ENCODE measurements around the gene ANKRD40CL. TPM values are rescaled to one million over a fixed set of nuclear protein-coding genes. Genes with fewer than 3 reads are reported as not detected.

The ANKRD40CL gene
- total RNA-seq, 1 experiment from 2014 or later, result not detected

DNA sequence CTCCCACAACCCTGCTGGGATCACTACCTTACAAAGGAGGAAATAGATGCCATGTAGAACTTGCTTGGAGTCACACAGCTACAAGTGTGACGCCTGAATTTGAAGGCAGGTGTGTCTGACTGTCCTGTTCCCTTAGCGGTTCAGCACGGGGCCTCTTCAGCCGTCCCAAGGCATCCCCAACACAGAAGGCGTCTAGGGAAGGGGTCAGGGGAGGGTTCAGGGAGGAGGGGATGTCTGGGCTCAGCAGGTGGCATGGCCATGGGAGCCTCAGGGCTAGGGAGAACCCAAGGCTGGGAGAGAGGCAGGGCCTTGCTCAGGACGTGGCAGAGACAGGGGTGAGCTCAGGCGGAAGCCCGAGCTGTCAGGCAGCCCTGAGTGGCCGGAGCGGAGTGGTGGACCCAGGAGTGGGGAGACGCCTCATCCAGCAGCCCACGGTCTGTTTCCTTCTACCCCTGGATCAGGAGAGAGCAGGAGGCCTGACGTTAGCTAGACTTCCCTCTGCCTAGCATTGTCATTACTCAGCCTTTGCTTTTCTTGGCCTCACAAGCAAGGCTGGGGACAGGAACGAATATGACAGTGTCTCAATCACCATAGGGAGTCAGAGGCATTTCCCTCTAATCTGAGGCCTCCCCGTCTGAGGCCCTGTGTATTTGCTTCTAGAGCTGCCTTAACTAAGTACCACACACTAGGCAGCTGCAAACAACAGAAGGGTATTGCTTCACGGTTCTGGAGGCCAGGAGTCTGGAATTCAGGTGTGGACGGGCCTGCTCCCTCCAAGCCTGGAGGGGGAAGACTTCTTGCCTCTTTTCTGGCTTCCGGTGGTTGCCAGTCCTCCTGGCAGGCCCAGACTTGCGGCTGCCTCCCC, 31.3 kb upstream of the ANKRD40CL start:
- H2AK5ac ChIP-seq (ENCODE audit: insufficient read length, low read length), result no peak overlapping the region

More for the DNA sequence above, 31.3 kb upstream of the ANKRD40CL start:
- Histone ChIP-seq H4K20me1 (ENCODE audit: control insufficient read depth, insufficient read depth, insufficient read length) (no peaks in the 10 kb centered on the region), H3K4me2 (ENCODE audit: insufficient read depth, insufficient read length, low read length) (no peak overlapping the region), H3K4me1 (ENCODE audit: insufficient read depth, low read length) (no peaks in the 10 kb centered on the region), H3K23ac (ENCODE audit: insufficient read length, low read depth, low read length) (no peak overlapping the region), H3K27ac (ENCODE audit: insufficient read length, low read depth, low read length) (no peak overlapping the region), H3K14ac (ENCODE audit: insufficient read depth, low read length) (peak overlapping the region; percentile 61), H2BK20ac (ENCODE audit: low read depth, low read length, poor library complexity, severe bottlenecking) (no peak overlapping the region), H4K5ac (ENCODE audit: insufficient read length, low read depth, low read length) (no peak overlapping the region), H2BK12ac (ENCODE audit: insufficient read length, low read depth, low read length) (no peak overlapping the region), H3K56ac (ENCODE audit: insufficient read length, low read depth, low read length) (no peak overlapping the region), H3K4ac (ENCODE audit: low read depth, low read length) (no peak overlapping the region), H2BK5ac (ENCODE audit: insufficient read length, low read length) (no peak overlapping the region), H2BK15ac (ENCODE audit: low read depth, low read length) (no peak overlapping the region), H3K9ac (ENCODE audit: extremely low read depth, insufficient read length, low read length) (no peak overlapping the region), H3K18ac (ENCODE audit: insufficient read length, low read depth, low read length) (no peak overlapping the region), H4K8ac (replicated peaks; ENCODE audit: insufficient read length, low read depth, low read length) (no peak overlapping the region), H2BK120ac (ENCODE audit: low read depth, low read length, poor library complexity, severe bottlenecking) (no peak overlapping the region), H3K23me2 (ENCODE audit: insufficient read length, low read depth, low read length, poor library complexity, severe bottlenecking) (no peaks in the 10 kb centered on the region), H4K91ac (ENCODE audit: insufficient read length, low read depth, low read length) (no peak overlapping the region), H3K79me2 (ENCODE audit: insufficient read depth, low read length) (no peaks in the 10 kb centered on the region), H2AFZ (ENCODE audit: low read length) (no peak overlapping the region), H3K79me1 (ENCODE audit: insufficient read depth, low read depth, low read length, poor library complexity, severe bottlenecking) (no peaks in the 10 kb centered on the region), H3T11ph (ENCODE audit: low read length) (no peak overlapping the region), H3K9me3 (ENCODE audit: control insufficient read depth, low read depth, low read length) (no peaks in the 10 kb centered on the region), H3K27me3 (ENCODE audit: insufficient read depth, low read length) (no peaks in the 10 kb centered on the region)
- no CpG with 5 or more reads among the region's 19 CpGs for WGBS (ENCODE audit: extremely low coverage, insufficient read length, low lambda C conversion rate)
- DNase-seq, result no peak
- H3K9me3 Mint-ChIP-seq, result no peaks in the 10 kb centered on the region; a peak in 1 of 5 replicates
- H3K4me3 Mint-ChIP-seq, result no peak overlapping the region
- no peaks in the 10 kb centered on the region; the same call in none of the 2 replicates for H3K27me3 Mint-ChIP-seq (ENCODE audit: low read depth)
- peaks cover 18 to 32% of the 10 kb centered on the region in 2 experiments for H3K4me1 Mint-ChIP-seq
- no peaks in the 10 kb centered on the region; a peak in 1 of 7 replicates for H3K36me3 Mint-ChIP-seq (ENCODE audit: insufficient read depth in 1 of 3, low read depth in 3 of 3)
- TF ChIP-seq, protein P1, sequence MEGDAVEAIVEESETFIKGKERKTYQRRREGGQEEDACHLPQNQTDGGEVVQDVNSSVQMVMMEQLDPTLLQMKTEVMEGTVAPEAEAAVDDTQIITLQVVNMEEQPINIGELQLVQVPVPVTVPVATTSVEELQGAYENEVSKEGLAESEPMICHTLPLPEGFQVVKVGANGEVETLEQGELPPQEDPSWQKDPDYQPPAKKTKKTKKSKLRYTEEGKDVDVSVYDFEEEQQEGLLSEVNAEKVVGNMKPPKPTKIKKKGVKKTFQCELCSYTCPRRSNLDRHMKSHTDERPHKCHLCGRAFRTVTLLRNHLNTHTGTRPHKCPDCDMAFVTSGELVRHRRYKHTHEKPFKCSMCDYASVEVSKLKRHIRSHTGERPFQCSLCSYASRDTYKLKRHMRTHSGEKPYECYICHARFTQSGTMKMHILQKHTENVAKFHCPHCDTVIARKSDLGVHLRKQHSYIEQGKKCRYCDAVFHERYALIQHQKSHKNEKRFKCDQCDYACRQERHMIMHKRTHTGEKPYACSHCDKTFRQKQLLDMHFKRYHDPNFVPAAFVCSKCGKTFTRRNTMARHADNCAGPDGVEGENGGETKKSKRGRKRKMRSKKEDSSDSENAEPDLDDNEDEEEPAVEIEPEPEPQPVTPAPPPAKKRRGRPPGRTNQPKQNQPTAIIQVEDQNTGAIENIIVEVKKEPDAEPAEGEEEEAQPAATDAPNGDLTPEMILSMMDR (conservative IDR thresholded peaks at IDR 0.05), result no peak
- peak overlapping the region; percentile 9 to 78 (median 14); a peak in 3 of 7 replicates for H3K27ac Mint-ChIP-seq

All from H9 (cell line).